ENCODE results near the gene ESPN.

DNA sequence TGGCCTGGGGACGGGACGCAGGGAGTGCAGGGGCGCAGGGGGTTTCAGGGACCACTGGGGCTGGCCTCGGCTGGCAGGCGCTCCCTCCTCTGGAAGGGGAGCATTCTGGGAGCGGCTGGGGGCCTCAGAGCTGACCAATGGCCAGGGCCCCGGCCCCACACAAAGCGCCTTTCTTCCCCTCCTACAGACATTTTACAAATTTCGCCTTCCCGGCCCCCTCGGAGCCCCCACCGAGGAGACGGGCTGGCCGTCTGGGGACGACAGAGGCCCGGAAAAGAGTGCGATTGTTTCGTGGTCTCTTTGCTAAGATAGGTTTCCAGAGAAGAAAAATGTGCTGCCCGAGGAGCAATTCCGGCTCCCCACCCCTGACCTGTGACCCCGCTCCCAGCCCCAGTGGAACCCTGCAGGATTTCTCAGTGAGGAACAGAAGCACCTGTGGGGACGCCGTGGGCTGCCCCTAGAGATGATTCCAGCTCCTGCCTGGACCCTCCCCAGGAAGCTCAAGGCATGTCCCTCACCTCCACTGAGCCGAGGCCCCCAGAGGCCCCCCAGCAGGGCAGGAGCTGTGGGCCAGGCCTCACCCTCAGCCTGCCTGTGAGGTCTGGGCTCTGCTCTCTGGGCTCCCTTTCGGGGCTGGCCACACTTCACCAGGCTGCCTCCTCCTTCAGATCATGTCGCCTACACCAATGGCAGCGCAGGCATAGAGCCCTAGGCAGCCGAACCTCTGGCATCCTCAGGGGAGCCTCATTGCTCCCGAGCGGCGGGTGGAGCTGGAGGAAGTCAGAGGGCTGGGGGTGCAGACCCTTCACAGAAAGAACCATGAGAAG, 81.8 kb downstream of the ESPN start:
- no peak for TF ChIP-seq EZH2phosphoT487 (IDR thresholded peaks at IDR 0.05; ENCODE audit: borderline replicate concordance)
- TF ChIP-seq, protein P1, sequence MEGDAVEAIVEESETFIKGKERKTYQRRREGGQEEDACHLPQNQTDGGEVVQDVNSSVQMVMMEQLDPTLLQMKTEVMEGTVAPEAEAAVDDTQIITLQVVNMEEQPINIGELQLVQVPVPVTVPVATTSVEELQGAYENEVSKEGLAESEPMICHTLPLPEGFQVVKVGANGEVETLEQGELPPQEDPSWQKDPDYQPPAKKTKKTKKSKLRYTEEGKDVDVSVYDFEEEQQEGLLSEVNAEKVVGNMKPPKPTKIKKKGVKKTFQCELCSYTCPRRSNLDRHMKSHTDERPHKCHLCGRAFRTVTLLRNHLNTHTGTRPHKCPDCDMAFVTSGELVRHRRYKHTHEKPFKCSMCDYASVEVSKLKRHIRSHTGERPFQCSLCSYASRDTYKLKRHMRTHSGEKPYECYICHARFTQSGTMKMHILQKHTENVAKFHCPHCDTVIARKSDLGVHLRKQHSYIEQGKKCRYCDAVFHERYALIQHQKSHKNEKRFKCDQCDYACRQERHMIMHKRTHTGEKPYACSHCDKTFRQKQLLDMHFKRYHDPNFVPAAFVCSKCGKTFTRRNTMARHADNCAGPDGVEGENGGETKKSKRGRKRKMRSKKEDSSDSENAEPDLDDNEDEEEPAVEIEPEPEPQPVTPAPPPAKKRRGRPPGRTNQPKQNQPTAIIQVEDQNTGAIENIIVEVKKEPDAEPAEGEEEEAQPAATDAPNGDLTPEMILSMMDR (conservative IDR thresholded peaks at IDR 0.05; ENCODE audit: low read length): no peak

All from Loucy (cell line).